ENCODE measurements around the gene KRT1.

KRT1 gene

DNA sequence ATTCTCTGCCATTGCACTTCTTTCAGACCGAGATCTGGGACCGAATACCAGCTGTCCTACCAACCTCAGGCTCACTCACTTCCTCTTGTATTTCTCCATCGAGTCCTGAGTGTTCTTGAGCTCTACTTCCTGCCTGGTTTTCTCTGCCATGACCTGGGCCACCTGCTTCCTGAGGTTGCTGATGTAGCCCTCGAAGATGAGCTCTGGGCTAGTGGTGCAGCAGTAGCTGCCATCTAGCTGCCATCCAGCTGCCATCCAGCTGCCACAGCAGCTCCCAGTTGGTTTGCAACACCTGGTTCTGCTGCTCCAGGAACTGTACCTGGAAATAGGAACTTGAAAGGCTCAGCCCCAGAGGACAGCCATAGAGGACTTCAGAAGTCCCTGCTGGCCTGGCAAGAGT is 46.8 kb downstream of the KRT1 start:
- peak; percentile 24 for DNase-seq

- peak; percentile 20 for DNase-seq
Measured at GRCh38 chr12:52632656-52633055, 47.6 kb downstream of the KRT1 start.

DNA sequence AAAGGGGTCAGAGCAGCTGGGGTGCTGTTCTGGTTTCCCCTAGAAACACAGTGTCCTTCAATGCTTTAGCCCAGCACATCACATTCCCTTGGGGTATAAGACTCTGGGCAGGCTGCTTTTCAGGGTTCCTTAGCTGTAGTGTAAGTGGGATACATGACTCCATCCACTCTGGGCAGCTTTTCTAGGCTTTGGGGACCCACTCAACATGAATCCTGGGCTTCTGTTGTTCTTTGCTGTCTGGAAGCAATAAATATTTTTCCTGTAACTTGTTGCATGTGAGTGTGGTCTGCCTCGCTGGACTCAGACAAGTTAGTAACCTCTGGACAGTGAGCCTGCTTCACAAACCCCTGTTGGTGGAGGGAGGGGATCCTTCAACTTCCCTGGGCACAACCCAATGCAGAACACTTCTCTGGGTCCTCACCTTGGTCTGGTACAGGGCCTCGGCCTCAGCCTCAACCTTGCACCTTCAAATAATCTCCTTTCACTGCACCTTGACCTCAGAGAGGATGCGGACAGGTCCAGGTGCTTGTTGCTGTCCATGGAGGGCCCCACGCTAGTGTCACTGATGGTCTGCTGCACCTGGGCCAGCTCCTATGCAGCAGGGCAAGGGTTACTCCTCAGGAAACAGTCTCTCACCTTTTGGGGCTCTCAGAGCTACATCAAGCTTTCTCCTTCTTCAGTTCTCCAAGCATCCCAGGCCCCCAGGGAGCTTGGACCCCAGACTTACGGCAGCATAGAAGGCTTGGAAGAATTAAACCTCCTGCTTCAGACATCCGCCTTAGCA is 48.3 kb downstream of the KRT1 start:
- DNase-seq, result peak; percentile 18

- no peak for DNase-seq
Measured at GRCh38 chr12:52631264-52631663, 48.9 kb downstream of the KRT1 start.

GRCh38 chr12:52630599-52631200 is 49.5 kb downstream of the KRT1 start:
- DNase-seq, result peak; percentile 21

GRCh38 chr12:52630008-52630500 is 50.2 kb downstream of the KRT1 start:
- DNase-seq, result peak; percentile 18

DNA sequence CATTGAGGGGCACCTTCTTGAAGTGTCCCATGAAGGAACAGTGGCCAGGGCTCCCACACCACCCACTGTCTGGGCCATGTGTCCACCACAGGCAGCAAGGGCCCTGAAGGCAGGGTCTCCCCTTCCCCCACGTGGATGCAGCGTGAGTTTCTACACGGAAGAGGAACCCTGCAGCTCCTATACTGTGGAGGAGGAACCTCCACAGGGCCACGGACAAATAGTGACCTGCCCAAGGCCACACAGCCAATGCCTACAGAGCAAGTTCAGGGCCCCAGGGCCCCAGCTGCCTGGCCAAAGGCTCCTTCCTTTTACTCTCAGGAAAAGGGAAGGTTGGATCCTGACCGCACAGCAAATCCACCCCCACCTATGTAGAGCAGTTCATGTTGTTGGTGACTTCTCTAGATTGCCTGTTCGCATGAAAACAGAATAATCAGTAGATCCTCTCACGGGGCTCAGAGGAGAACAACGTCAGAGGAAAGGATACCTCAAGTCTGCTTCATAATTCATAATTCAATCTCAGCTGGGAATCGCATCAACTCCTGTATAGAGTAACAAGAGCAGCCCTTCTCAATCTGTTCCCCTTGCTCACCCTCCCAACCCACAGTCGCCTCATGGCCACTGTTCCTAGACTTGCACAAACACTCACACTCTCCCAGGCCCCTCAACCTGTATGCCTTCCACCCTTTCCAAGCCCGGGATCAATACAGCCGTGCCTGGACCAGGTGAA is 50.8 kb downstream of the KRT1 start:
- DNase-seq, result peak; percentile 22

GRCh38 chr12:52628841-52629240 is 51.4 kb downstream of the KRT1 start:
- DNase-seq, result peak; percentile 19

DNA sequence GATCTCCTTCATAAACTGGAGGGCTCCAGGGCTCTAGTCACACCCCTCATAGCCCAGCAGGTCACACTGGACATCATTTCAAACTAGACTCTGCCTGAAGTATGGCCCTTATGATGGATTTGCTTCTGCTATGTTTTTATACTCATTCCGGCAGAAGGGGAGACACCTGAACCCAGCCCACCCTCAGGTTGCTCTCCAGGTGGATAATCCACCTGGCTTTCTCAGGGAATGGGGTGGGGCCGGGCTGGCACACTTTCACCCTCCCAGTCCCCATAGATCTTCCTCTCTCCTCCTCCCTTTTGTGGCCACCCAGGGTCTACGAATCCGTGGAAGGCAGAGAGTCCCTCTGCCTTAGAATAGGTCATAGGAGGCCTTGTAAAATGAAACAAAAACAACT is 52.1 kb downstream of the KRT1 start:
- DNase-seq, result peak; percentile 16

DNA sequence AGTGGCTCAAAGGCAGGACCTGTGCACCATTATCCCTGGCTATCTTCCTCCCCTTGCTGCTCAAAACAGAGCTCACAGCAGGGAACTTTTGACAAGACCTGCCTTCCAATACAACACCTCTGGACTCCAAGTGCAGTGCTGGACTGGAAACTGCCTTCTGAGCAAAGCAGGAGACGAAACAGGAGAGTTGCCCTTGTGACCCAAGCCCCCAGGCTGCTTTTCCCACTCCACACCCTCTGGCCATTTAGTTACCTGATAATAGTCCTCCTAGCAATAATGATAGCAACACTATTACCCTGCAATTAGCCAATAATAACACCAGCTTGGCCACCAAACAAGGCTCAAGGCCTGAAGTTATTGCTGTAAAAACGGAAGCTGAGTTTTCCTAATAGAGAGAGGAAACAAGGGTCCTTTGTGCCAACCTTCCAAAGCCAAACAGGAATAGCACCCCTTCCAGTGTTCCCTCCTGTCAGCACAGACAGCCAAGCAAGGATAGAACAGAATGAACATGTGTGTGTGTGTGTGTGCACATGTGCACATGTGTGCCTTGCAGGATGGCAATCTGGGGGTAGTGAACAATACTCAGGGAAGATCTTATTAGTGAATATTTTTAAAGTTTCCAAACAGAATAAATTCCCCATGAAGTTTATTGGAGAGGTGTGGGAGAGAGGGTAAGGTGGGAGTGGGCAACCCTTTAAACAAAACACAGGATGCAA is 52.7 kb downstream of the KRT1 start:
- DNase-seq, result no peak

All from stimulated activated CD8-positive, alpha-beta memory T cell treated with anti-CD3 and anti-CD28 coated beads, Interleukin-4, amount 100 ng/mL, for 48 hours (primary cell).